GM12878 (cell line): Measurements from ENCODE around the gene TIMP3. TPM values are rescaled to one million over a fixed set of nuclear protein-coding genes. Genes with fewer than 3 reads are reported as not detected.

Source experiments
- ATAC-seq: fragments of 200-7000 bp; cut with Tn5 transposase; 3 replicates; pipeline ENCODE4 v1.9.1; 2020; ENCODE audit warnings: mild to moderate bottlenecking, moderate library complexity
- BruUV-seq: library from RNA; stranded (reverse); fragments of 400-500 nt; replicated peaks from 2 replicates; lab custom pipeline; 2021; lab: Mats Ljungman, UMichigan
- CTCF ChIA-PET: fragments of 300-600 bp; sonication (Branson Sonifier 250); formaldehyde crosslinking; extraction: SDS; loops from one replicate; lab custom pipeline; 2021; ENCODE audit warnings: inconsistent platforms; lab: Yijun Ruan, JAX
- POLR2A ChIA-PET: fragments of 350-600 bp; formaldehyde crosslinking; extraction: SDS; loops from one replicate; lab custom pipeline; 2021; ENCODE audit warnings: inconsistent platforms; lab: Charles Lee
- RAD21 ChIA-PET: fragments of 300-600 bp; sonication (Branson Sonifier 250); formaldehyde crosslinking; loops from one replicate; lab custom pipeline; 2023; ENCODE audit warnings: antibody characterized with exemption; ENCODE audit not compliant: unreplicated experiment; lab: Charles Lee
- SMC1A ChIA-PET: fragments of 300-600 bp; sonication (Branson Sonifier 250); formaldehyde crosslinking; loops from one replicate; lab custom pipeline; 2023; ENCODE audit not compliant: unreplicated experiment, uncharacterized antibody; lab: Charles Lee
- DNase-seq: peaks from one replicate; pipeline ENCODE4 v3.0.0-alpha.2; 2011; ENCODE audit warnings: low read depth, low spot score
- FAIRE-seq: peaks from 3 replicates; lab custom pipeline; 2011; peaks lifted over from hg19 to GRCh38; lab: Jason Lieb, UNC
- H2AFZ ChIP-seq: 2 replicates; pipeline ENCODE4 v1.6.0; 2011; ENCODE audit warnings: low read depth, low read length, control low read depth; ENCODE audit not compliant: control insufficient read depth
- H3K27ac ChIP-seq: 2 replicates; pipeline ENCODE4 v1.5.1; 2011; ENCODE audit warnings: control low read depth; ENCODE audit not compliant: control insufficient read depth, insufficient read depth
- H3K27me3 ChIP-seq, 2 experiments: replicated peaks in 1 of 2; 2 replicates each; pipeline versions ENCODE4 v1.6.0 to v1.6.1; 2011; ENCODE audit warnings: low read length in 1 of 2; ENCODE audit not compliant: control insufficient read depth in 2 of 2, insufficient read depth in 2 of 2
- H3K36me3 ChIP-seq, 2 experiments: 2 replicates each; pipeline ENCODE4 v1.5.1; 2011; ENCODE audit warnings: low read length in 1 of 2; ENCODE audit not compliant: control insufficient read depth in 2 of 2, insufficient read depth in 2 of 2
- H3K4me1 ChIP-seq: 2 replicates; pipeline ENCODE4 v1.6.1; 2011; ENCODE audit warnings: mild to moderate bottlenecking, low read length, moderate library complexity, mixed read lengths; ENCODE audit not compliant: control insufficient read depth, insufficient read depth
- H3K4me2 ChIP-seq: 2 replicates; pipeline ENCODE4 v1.6.0; 2011; ENCODE audit warnings: control low read depth; ENCODE audit not compliant: control insufficient read depth, insufficient read depth
- H3K4me3 ChIP-seq: fragments of 200-600 bp; sonication (generic); 2 replicates; pipeline ENCODE4 v1.5.1; 2016
- H3K79me2 ChIP-seq: 2 replicates; pipeline ENCODE4 v1.6.0; 2011; ENCODE audit warnings: low read length; ENCODE audit not compliant: control insufficient read depth, insufficient read depth
- H3K9ac ChIP-seq: 2 replicates; pipeline ENCODE4 v1.8.0; 2011; ENCODE audit warnings: low read length, control low read depth, mixed read lengths; ENCODE audit not compliant: control insufficient read depth, insufficient read depth
- H3K9me3 ChIP-seq: replicated peaks from 3 replicates; pipeline ENCODE4 v1.5.1; 2011; ENCODE audit warnings: mild to moderate bottlenecking, low read length; ENCODE audit not compliant: control insufficient read depth, insufficient read depth
- H4K20me1 ChIP-seq: 2 replicates; pipeline ENCODE4 v1.6.0; 2011; ENCODE audit not compliant: control insufficient read depth, insufficient read depth
- CREB1 ChIP-seq: IDR thresholded peaks from 2 replicates; pipeline ENCODE4 v1.6.1; 2012; ENCODE audit warnings: low read depth, mild to moderate bottlenecking, inconsistent platforms
- CREM ChIP-seq: IDR thresholded peaks from 2 replicates; pipeline ENCODE4 v1.6.1; 2014; ENCODE audit warnings: antibody characterized with exemption, low read depth
- CTCF ChIP-seq, 3 experiments: IDR thresholded peaks in 2 of 3; conservative IDR thresholded peaks in 1 of 3; 2 replicates each; pipeline ENCODE4 v1.5.1; 2011; ENCODE audit warnings: low read depth in 3 of 3, low read length in 3 of 3, mild to moderate bottlenecking in 3 of 3, control low read depth in 2 of 3, moderate library complexity in 2 of 3, inconsistent platforms in 1 of 3, mixed read lengths in 1 of 3; ENCODE audit not compliant: control insufficient read depth in 2 of 3, insufficient read depth in 1 of 3; ENCODE audit errors: extremely low read depth in 1 of 3
- ESRRA ChIP-seq: IDR thresholded peaks from 2 replicates; pipeline ENCODE4 v1.6.1; 2012; ENCODE audit warnings: mild to moderate bottlenecking, low read length, improper control_type of control experiment
- GATAD2B ChIP-seq: fragments of 450-650 bp; conservative IDR thresholded peaks from 2 replicates; pipeline ENCODE4 v1.6.1; 2017; ENCODE audit warnings: low read depth, mild to moderate bottlenecking, moderate library complexity
- IRF3 ChIP-seq: fragments of 450-650 bp; IDR thresholded peaks from 2 replicates; pipeline ENCODE4 v1.6.1; 2014; ENCODE audit warnings: mild to moderate bottlenecking
- KDM1A ChIP-seq: fragments of 200-600 bp; sonication (generic); IDR thresholded peaks from 2 replicates; pipeline ENCODE4 v1.6.1; 2016; ENCODE audit warnings: borderline replicate concordance
- NBN ChIP-seq: fragments of 450-650 bp; IDR thresholded peaks from 2 replicates; pipeline ENCODE4 v1.6.1; 2016
- RAD21 ChIP-seq: IDR thresholded peaks from 2 replicates; pipeline ENCODE4 v1.6.1; 2011; ENCODE audit warnings: mild to moderate bottlenecking, low read depth, low read length, moderate library complexity; ENCODE audit not compliant: insufficient read depth
- RB1 ChIP-seq: fragments of 450-650 bp; formaldehyde crosslinking; IDR thresholded peaks from 2 replicates; pipeline ENCODE4 v1.6.1; 2017; ENCODE audit warnings: mild to moderate bottlenecking, borderline replicate concordance
- SMC3 ChIP-seq: IDR thresholded peaks from 2 replicates; pipeline ENCODE4 v1.6.1; 2011; ENCODE audit warnings: low read length, improper control_type of control experiment, borderline replicate concordance
- SREBF1 ChIP-seq: IDR thresholded peaks from 2 replicates; pipeline ENCODE4 v1.6.1; 2012; ENCODE audit warnings: mild to moderate bottlenecking, low read length
- ZBTB40 ChIP-seq: fragments of 450-650 bp; IDR thresholded peaks from 2 replicates; pipeline ENCODE4 v1.6.1; 2016; ENCODE audit warnings: mild to moderate bottlenecking, moderate library complexity, borderline replicate concordance
- ZNF274 ChIP-seq: IDR thresholded peaks from one replicate; pipeline ENCODE4 v1.8.0; 2011; ENCODE audit not compliant: insufficient read length, insufficient read depth
- WGBS: methylation state at CpG from one replicate; pipeline ENCODE4 v1.1.6; 2016; ENCODE audit warnings: low lambda C conversion rate; ENCODE audit not compliant: insufficient replicate concordance, insufficient coverage; ENCODE audit errors: missing lambda C conversion rate; 5-methylcytosine and 5-hydroxymethylcytosine counted together
- in situ Hi-C: fragments of 300-500 bp; cut with MboI; formaldehyde crosslinking; loops from 9 replicates; pipeline ENCODE4 v1.14.3; 2018; ENCODE audit warnings: mixed read lengths
- intact Hi-C: fragments of 100-400 bp; cut with micrococcal nuclease; formaldehyde crosslinking; loops from one replicate; pipeline ENCODE4 v1.14.2; 2022; ENCODE audit not compliant: unreplicated experiment
- polyA plus RNA-seq, 11 experiments: library from polyadenylated mRNA; depleted of rRNA in 4 of 11; unstranded in 6 of 11; stranded (reverse) in 5 of 11; fragments of >200 nt; fragmentation: Nextera tagmentation in 4 of 11; fragmentation: Illumina TruSeq in 1 of 11; extraction: Ambion mirVana in 4 of 11; extraction: Trizol in 1 of 11; gene quantifications; 1 replicate in 1 of 11; 2 replicates in 10 of 11; pipeline versions ENCODE4 v1.2.1 to v1.2.3, GENCODE V29; 2011 to 2016; ENCODE audit warnings: inconsistent platforms in 2 of 11, missing spikeins in 2 of 11, low read depth in 1 of 11
- total RNA-seq, 4 experiments: library from RNA; depleted of rRNA in 3 of 4; stranded (reverse); fragments of >200 nt in 3 of 4; fragmentation: Illumina TruSeq in 1 of 4; extraction: Trizol in 1 of 4; gene quantifications; 2 replicates each; pipeline versions ENCODE4 v1.2.1 to v1.2.3, GENCODE V29; 2013 to 2021

TIMP3 gene
- total and polyA plus RNA-seq, 10 of the 15 experiments (the other 5 are each of a cell fraction or from before 2014, with no cell fraction given): 0.01 to 0.74 (median 0.27) TPM; not detected in 5

GRCh38 chr22:32795214-32795596, 6.3 kb upstream of the TIMP3 start (continued):
- TF ChIP-seq CREB1: no peak
- TF ChIP-seq KDM1A: no peak
- TF ChIP-seq GATAD2B: no peak
- TF ChIP-seq CREM: no peak

GRCh38 chr22:32796865-32797573, 4.5 kb upstream of the TIMP3 start:
- WGBS: 5% methylated on average over 17 of the region's 17 CpGs
- intact Hi-C loops: loop anchor here (1.0 to 2.0 kb wide), 2 partner anchors 136 to 268 kb away; no protein-coding TSS in a partner anchor

More at GRCh38 chr22:32796865-32797573, 4.5 kb upstream of the TIMP3 start:
- Histone ChIP-seq H3K79me2 (no peaks in the 10 kb centered on the region), H3K36me3 (no peaks in the 10 kb centered on the region), H2AFZ (no peak overlapping the region), H3K4me2 (no peak overlapping the region), H3K4me1 (no peaks in the 10 kb centered on the region), H3K4me3 (no peak overlapping the region), H3K9ac (no peak overlapping the region), H3K27ac (no peak overlapping the region), H3K9me3 (no peaks in the 10 kb centered on the region), H3K27me3 (peaks cover 4% of the 10 kb centered on the region in 2 experiments; a peak in 3 of 4 replicates), H4K20me1 (no peaks in the 10 kb centered on the region)
- no peak for DNase-seq
- peak; percentile 88 for ATAC-seq
- ChIA-PET SMC1A (interaction anchor here (1.1 to 5.1 kb wide), 9 partner anchors 8 to 427 kb away, joined by 3 to 28 read pairs (median 4); no protein-coding TSS in a partner anchor), POLR2A (no interaction called here), CTCF (interaction anchor here (0.6 to 7.8 kb wide), 31 partner anchors 9 to 818 kb away, joined by 3 to 108 read pairs (median 4); partner anchors contain the start of gene FBXO7), RAD21 (interaction anchor here (0.8 to 3.5 kb wide), 11 partner anchors 137 to 322 kb away, joined by 3 to 55 read pairs (median 3); partner anchors contain the start of gene FBXO7)
- in situ Hi-C loops: loop anchor here (5.0 kb wide), 2 partner anchors 135 to 270 kb away; no protein-coding TSS in a partner anchor
- BruUV-seq: no TSS peak
- FAIRE-seq: no peak
- TF ChIP-seq SMC3 (peak; percentile 71), SREBF1 (no peak), RB1 (0 out of 2 replicates have a peak, but pooled peaks have one; percentile 29), NBN (no peak), ESRRA (no peak), IRF3 (no peak), CTCF (IDR thresholded peaks at IDR 0.05 in 2 of 3, conservative IDR thresholded peaks at IDR 0.05 in 1 of 3; ENCODE audit: control insufficient read depth in 2 of 3, extremely low read depth in 1 of 3, insufficient read depth in 1 of 3, low read depth in 3 of 3, low read length in 3 of 3) (peak; percentile 75 to 84 (median 82)), RAD21 (peak; percentile 73), ZNF274 (no peak), ZBTB40 (no peak)
